Mammary epithelial cell (primary cell): ENCODE results near the gene GRIA3.

Experiments used
- CTCF ChIP-seq, 2 donors: IDR thresholded peaks in 1 of 2; conservative IDR thresholded peaks in 1 of 2; 2 replicates each; pipeline ENCODE4 v1.5.1; 2011 to 2012; ENCODE audit warnings: inconsistent platforms in 2 of 2, low read length in 2 of 2, mild to moderate bottlenecking in 2 of 2, control low read depth in 1 of 2, low read depth in 1 of 2; ENCODE audit not compliant: insufficient read depth in 1 of 2; ENCODE audit errors: extremely low read depth in 1 of 2
- EZH2 ChIP-seq: IDR thresholded peaks from 2 replicates; pipeline ENCODE4 v1.6.1; 2012; ENCODE audit warnings: low read length, inconsistent platforms, borderline replicate concordance

DNA sequence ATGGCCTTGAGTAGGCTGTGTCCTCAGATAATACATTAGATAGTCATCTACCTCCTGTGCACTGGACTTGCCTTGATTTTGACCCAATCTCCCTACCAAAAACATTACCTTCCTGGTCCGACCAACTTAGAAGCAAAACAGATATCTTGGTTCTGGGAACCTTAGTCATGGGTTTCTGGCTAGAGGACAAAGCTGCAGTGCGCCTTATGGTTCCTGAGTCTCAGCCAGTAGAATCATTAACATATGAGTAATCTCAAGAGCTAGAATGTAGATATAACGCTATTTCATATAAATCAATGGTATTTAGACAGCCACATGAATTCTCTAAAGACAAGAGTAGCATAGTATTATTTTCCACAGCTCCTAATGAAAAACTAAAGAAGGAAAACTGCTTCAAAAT is 83.1 kb downstream of the GRIA3 start:
- TF ChIP-seq CTCF (conservative IDR thresholded peaks at IDR 0.05 in 1 of 2, IDR thresholded peaks at IDR 0.05 in 1 of 2; ENCODE audit: extremely low read depth in 1 of 2, insufficient read depth in 1 of 2, low read depth in 1 of 2, low read length in 2 of 2): no peak
- TF ChIP-seq EZH2: no peak
